Measurements from ENCODE around the gene CALHM1. TPM values are rescaled to one million over a fixed set of nuclear protein-coding genes. Genes with fewer than 3 reads are reported as not detected.

CALHM1 gene
- total RNA-seq, 4 donors from 2014 or later = not detected

- no peak overlapping the region for H3K27ac ChIP-seq
- intact Hi-C loops (cut with DNase I) = no loop called here
- no peak overlapping the region for H3K4me3 ChIP-seq (replicated peaks in 1 of 3)
- no peaks in the 10 kb centered on the region for H3K9me3 ChIP-seq
- DNase-seq = no peak
- H3K4me1 ChIP-seq = peaks cover 0 to 6% of the 10 kb centered on the region in 2 donors
- H3K27me3 ChIP-seq = no peaks in the 10 kb centered on the region
- 70 to 77% methylated on average over 9 to 11 of the region's 13 CpGs for WGBS, 2 donors
- H3K36me3 ChIP-seq = no peaks in the 10 kb centered on the region
- TF ChIP-seq CTCF (IDR thresholded peaks at IDR 0.05) (no peak), POLR2A (IDR thresholded peaks at IDR 0.05) (no peak)
These were observed 44.4 kb upstream of the CALHM1 start for GRCh38 chr10:103502849-103503660.

GRCh38 chr10:103501186-103501585 lies 42.5 kb upstream of the CALHM1 start:
- no peak for DNase-seq
- WGBS, 2 donors = 90 to 91% methylated on average over 3 of the region's 3 CpGs
- Histone ChIP-seq H3K4me3 (replicated peaks in 1 of 3) (no peak overlapping the region), H3K27ac (no peak overlapping the region), H3K36me3 (no peaks in the 10 kb centered on the region), H3K4me1 (peaks cover 0 to 6% of the 10 kb centered on the region in 2 donors), H3K27me3 (no peaks in the 10 kb centered on the region), H3K9me3 (no peaks in the 10 kb centered on the region)
- TF ChIP-seq POLR2A (IDR thresholded peaks at IDR 0.05) = no peak
- TF ChIP-seq CTCF (IDR thresholded peaks at IDR 0.05) = no peak
- intact Hi-C loops (cut with DNase I) = no loop called here

GRCh38 chr10:103500481-103500880 lies 41.8 kb upstream of the CALHM1 start:
- TF ChIP-seq POLR2A (IDR thresholded peaks at IDR 0.05) = no peak
- TF ChIP-seq CTCF (IDR thresholded peaks at IDR 0.05) = no peak

GRCh38 chr10:103499881-103500280 lies 41.2 kb upstream of the CALHM1 start:
- H3K27ac ChIP-seq = no peak overlapping the region
- H3K4me1 ChIP-seq = peaks cover 0 to 6% of the 10 kb centered on the region in 2 donors
- no peak for DNase-seq
- intact Hi-C loops (cut with DNase I) = no loop called here
- peaks cover 2% of the 10 kb centered on the region for H3K27me3 ChIP-seq
- no peaks in the 10 kb centered on the region for H3K36me3 ChIP-seq
- no peaks in the 10 kb centered on the region for H3K9me3 ChIP-seq
- TF ChIP-seq POLR2A (IDR thresholded peaks at IDR 0.05) (no peak), CTCF (IDR thresholded peaks at IDR 0.05) (no peak)
- no peak overlapping the region for H3K4me3 ChIP-seq (replicated peaks in 1 of 3)
- 58 to 64% methylated on average over 7 of the region's 7 CpGs for WGBS, 2 donors

More at GRCh38 chr10:103500481-103500880, 41.8 kb upstream of the CALHM1 start:
- WGBS, 2 donors = 53 to 67% methylated on average over 5 to 6 of the region's 6 CpGs
- Histone ChIP-seq H3K4me3 (replicated peaks in 1 of 3) (no peak overlapping the region), H3K4me1 (peaks cover 0 to 6% of the 10 kb centered on the region in 2 donors), H3K27ac (no peak overlapping the region), H3K27me3 (no peaks in the 10 kb centered on the region), H3K9me3 (no peaks in the 10 kb centered on the region), H3K36me3 (no peaks in the 10 kb centered on the region)
- DNase-seq = no peak
- intact Hi-C loops (cut with DNase I) = no loop called here

- 73 to 83% methylated on average over 5 of the region's 5 CpGs for WGBS, 2 donors
- intact Hi-C loops (cut with DNase I) = no loop called here
- Histone ChIP-seq H3K4me3 (replicated peaks in 1 of 3) (no peak overlapping the region), H3K36me3 (no peaks in the 10 kb centered on the region), H3K4me1 (peaks cover 0 to 8% of the 10 kb centered on the region in 2 donors), H3K27me3 (peaks cover 10% of the 10 kb centered on the region), H3K27ac (no peak overlapping the region), H3K9me3 (no peaks in the 10 kb centered on the region)
- TF ChIP-seq CTCF (IDR thresholded peaks at IDR 0.05) (no peak), POLR2A (IDR thresholded peaks at IDR 0.05) (no peak)
- no peak for DNase-seq
These were observed 40.4 kb upstream of the CALHM1 start for GRCh38 chr10:103498936-103499638.

All from thyroid gland (tissue), 4 donors.